Fibroblast of lung (primary cell): ENCODE measurements around the gene TRIM34. TPM values are rescaled to one million over a fixed set of nuclear protein-coding genes. Genes with fewer than 3 reads are reported as not detected.
"Not testable (repeated sequence)": the region's sequence is repeated elsewhere in the genome, so short reads cannot be mapped to it uniquely, and the experiment has no call there.

Experiments
- DNase-seq, 2 donors: peaks; one replicate each; pipeline versions ENCODE4 v3.0.0 to v3.0.0-alpha.2; 2010; ENCODE audit warnings: low read depth in 2 of 2
- H2AFZ ChIP-seq: 2 replicates; pipeline ENCODE4 v1.5.1; 2012; ENCODE audit warnings: low read length, control low read depth, inconsistent platforms
- H3K27ac ChIP-seq: 2 replicates; pipeline ENCODE4 v1.5.1; 2011; ENCODE audit warnings: low read length, control low read depth; ENCODE audit not compliant: insufficient read depth
- H3K27me3 ChIP-seq: 2 replicates; pipeline ENCODE4 v1.5.1; 2011; ENCODE audit warnings: mild to moderate bottlenecking, low read length; ENCODE audit not compliant: control insufficient read depth, insufficient read depth
- H3K36me3 ChIP-seq: 2 replicates; pipeline ENCODE4 v1.5.1; 2011; ENCODE audit warnings: low read length; ENCODE audit not compliant: control insufficient read depth, insufficient read depth
- H3K4me1 ChIP-seq: 2 replicates; pipeline ENCODE4 v1.5.1; 2011; ENCODE audit warnings: low read length; ENCODE audit not compliant: control insufficient read depth, insufficient read depth; ENCODE audit errors: extremely low read depth
- H3K4me2 ChIP-seq: 2 replicates; pipeline ENCODE4 v1.5.1; 2011; ENCODE audit warnings: low read length, control low read depth; ENCODE audit not compliant: insufficient read depth; ENCODE audit errors: extremely low read depth
- H3K4me3 ChIP-seq, 4 experiments: fragments of 200-600 bp in 1 of 4; sonication (generic) in 1 of 4; replicated peaks in 1 of 4; 2 replicates each; pipeline ENCODE4 v1.5.1; 2011 to 2016; ENCODE audit warnings: low read length in 4 of 4, low read depth in 3 of 4, mild to moderate bottlenecking in 3 of 4, control low read depth in 2 of 4, inconsistent platforms in 1 of 4, mixed read lengths in 1 of 4; ENCODE audit not compliant: insufficient read depth in 1 of 4; ENCODE audit errors: control extremely low read depth in 1 of 4
- H3K79me2 ChIP-seq: 2 replicates; pipeline ENCODE4 v1.5.1; 2012; ENCODE audit warnings: mild to moderate bottlenecking, low read length, inconsistent platforms; ENCODE audit not compliant: control insufficient read depth, insufficient read depth
- H3K9ac ChIP-seq: 2 replicates; pipeline ENCODE4 v1.5.1; 2011; ENCODE audit warnings: mild to moderate bottlenecking, low read length, control low read depth; ENCODE audit not compliant: insufficient read depth
- H3K9me3 ChIP-seq: 2 replicates; pipeline ENCODE4 v1.5.1; 2012; ENCODE audit warnings: low read depth, low read length; ENCODE audit not compliant: control insufficient read depth, insufficient read depth
- H4K20me1 ChIP-seq: 2 replicates; pipeline ENCODE4 v1.5.1; 2011; ENCODE audit warnings: low read length; ENCODE audit not compliant: control insufficient read depth, insufficient read depth; ENCODE audit errors: extremely low read depth
- EZH2 ChIP-seq: IDR thresholded peaks from 2 replicates; pipeline ENCODE4 v1.5.1; 2012; ENCODE audit warnings: low read length, control low read depth, mild to moderate bottlenecking; ENCODE audit errors: missing control alignments
- polyA plus RNA-seq, 2 donors: library from polyadenylated mRNA; depleted of rRNA in 1 of 2; stranded (reverse) in 1 of 2; unstranded in 1 of 2; fragments of >200 nt; gene quantifications; 2 replicates each; pipeline ENCODE4 v1.2.1, GENCODE V29; 2011 to 2012; ENCODE audit warnings: missing spikeins in 1 of 2
- total RNA-seq: library from RNA; depleted of rRNA; stranded (reverse); fragments of >200 nt; gene quantifications from 2 replicates; pipeline ENCODE4 v1.2.1, GENCODE V29; 2014
- TF ChIP-seq, protein P1 (sequence below), 2 donors: IDR thresholded peaks in 1 of 2; conservative IDR thresholded peaks in 1 of 2; 1 replicate in 1 of 2; 2 replicates in 1 of 2; pipeline ENCODE4 v1.5.1; 2011 to 2012; ENCODE audit warnings: low read length in 2 of 2, control low read depth in 1 of 2, inconsistent platforms in 1 of 2, low read depth in 1 of 2, mild to moderate bottlenecking in 1 of 2

The TRIM34 gene
- total and polyA plus RNA-seq, 2 donors (not counting 1 experiment from before 2014, with no cell fraction given): 17.8 to 18.5 TPM

DNA sequence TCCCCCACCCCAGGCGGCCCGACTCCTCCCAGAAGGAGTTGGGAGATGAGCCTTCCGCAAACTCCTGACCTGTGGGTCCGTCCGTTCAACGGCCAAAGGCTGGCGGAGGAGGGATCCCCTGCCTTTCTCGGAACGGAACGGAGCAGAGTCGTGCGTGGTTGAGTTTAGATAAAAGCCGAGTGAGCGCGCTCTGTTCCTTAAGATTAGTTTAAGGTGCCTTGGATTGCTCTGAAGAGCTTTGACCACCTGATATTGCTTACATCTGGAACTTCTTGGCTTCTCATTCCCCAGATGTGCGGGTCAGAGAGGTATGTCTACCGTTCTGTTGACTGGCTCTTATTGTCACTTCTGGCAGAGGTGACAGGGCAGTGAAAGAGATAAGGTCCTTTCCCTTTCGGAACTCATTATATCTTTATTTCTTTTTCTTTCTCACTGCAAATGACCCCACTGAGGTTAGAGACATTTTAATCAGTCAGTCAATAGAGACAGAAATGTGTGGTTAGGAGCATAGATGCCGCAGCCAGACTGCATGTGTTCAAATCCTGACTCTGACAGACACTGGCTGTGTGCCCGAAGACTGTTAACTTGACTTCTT is 28.1 kb upstream of the TRIM34 start, which contains the start of gene TRIM6:
TRIM6 (plus strand) TSS at position 31 of the 595 bp plus-strand sequence; CDS start at position 292, 261 bp downstream.
- Histone ChIP-seq H3K79me2 (peaks cover 2% of the 10 kb centered on the region), H3K27ac (peak within 1 kb of the TSS; percentile 59), H3K9me3 (no peaks in the 10 kb centered on the region), H3K4me2 (peak within 1 kb of the TSS; percentile 89), H3K27me3 (no peaks in the 10 kb centered on the region), H3K9ac (peak within 1 kb of the TSS; percentile 39), H2AFZ (peak within 1 kb of the TSS; percentile 63), H3K36me3 (no peaks in the 10 kb centered on the region), H3K4me3 (peak within 1 kb of the TSS; percentile 57 to 75 (median 64)), H4K20me1 (no peaks in the 10 kb centered on the region), H3K4me1 (peaks cover 10% of the 10 kb centered on the region)
- peak; percentile 31 to 64 for DNase-seq
- no peak for TF ChIP-seq EZH2
- TF ChIP-seq, protein P1, sequence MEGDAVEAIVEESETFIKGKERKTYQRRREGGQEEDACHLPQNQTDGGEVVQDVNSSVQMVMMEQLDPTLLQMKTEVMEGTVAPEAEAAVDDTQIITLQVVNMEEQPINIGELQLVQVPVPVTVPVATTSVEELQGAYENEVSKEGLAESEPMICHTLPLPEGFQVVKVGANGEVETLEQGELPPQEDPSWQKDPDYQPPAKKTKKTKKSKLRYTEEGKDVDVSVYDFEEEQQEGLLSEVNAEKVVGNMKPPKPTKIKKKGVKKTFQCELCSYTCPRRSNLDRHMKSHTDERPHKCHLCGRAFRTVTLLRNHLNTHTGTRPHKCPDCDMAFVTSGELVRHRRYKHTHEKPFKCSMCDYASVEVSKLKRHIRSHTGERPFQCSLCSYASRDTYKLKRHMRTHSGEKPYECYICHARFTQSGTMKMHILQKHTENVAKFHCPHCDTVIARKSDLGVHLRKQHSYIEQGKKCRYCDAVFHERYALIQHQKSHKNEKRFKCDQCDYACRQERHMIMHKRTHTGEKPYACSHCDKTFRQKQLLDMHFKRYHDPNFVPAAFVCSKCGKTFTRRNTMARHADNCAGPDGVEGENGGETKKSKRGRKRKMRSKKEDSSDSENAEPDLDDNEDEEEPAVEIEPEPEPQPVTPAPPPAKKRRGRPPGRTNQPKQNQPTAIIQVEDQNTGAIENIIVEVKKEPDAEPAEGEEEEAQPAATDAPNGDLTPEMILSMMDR (conservative IDR thresholded peaks at IDR 0.05 in 1 of 2, IDR thresholded peaks at IDR 0.05 in 1 of 2; ENCODE audit: low read depth in 1 of 2, low read length in 2 of 2): no peak

DNA sequence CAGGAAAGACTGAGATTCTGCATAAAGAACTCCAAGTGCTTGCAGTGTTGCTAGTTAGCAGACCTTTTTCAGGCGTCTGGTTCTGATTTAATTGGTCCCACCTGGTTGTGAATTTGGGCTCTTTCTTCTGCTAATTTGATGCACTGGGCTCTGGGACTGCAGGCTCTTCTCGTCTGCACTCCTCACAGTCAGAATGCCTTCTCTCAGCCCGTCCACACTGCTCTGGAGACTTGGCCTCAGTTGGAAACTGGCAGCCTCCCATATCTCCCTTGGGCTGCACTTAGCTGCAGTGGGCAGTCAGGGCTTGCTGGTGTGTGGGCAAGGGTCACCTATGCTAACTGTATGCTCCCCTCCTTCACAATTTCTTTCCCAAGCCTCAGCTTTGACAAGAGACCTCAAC is 26.8 kb upstream of the TRIM34 start:
- Histone ChIP-seq H4K20me1 (no peaks in the 10 kb centered on the region), H3K4me1 (peaks cover 12% of the 10 kb centered on the region), H3K9me3 (no peaks in the 10 kb centered on the region), H3K4me2 (peak overlapping the region; percentile 89), H3K4me3 (peak overlapping the region in 3 of 4 experiments; percentile 57 to 75 (median 63)), H3K36me3 (no peaks in the 10 kb centered on the region), H3K79me2 (peaks cover 2% of the 10 kb centered on the region), H3K27me3 (no peaks in the 10 kb centered on the region), H2AFZ (peak overlapping the region; percentile 50), H3K27ac (peak overlapping the region; percentile 9), H3K9ac (no peak overlapping the region)
- DNase-seq: peak in 1 of 2 donors; percentile 27
- TF ChIP-seq EZH2: no peak
- TF ChIP-seq, protein P1 (conservative IDR thresholded peaks at IDR 0.05 in 1 of 2, IDR thresholded peaks at IDR 0.05 in 1 of 2; ENCODE audit: low read depth in 1 of 2, low read length in 2 of 2): no peak

DNA sequence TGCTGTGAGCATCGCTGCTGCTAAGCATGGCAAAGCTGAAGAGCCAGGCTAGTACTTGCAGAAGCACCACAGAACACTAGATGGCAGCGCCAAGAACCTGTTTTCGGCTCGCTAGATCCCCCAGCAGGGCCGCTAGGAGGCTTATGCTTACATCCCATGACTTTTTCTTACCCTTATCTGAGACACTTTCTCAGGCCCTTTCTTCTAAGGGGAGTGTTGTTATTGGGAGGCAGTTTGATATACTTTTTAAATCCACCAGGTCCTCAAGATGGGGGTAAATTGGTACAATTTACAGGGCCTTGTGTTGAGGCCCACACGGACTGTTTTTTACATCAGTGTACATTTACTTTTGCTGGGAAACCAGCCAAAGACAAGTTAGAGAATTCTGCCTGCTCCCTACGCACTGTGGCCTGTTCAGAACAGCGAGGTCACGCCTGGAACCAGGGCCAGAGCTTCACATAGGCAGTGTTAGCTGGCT is 24.4 kb upstream of the TRIM34 start:
- H3K9ac ChIP-seq: no peak overlapping the region
- peak overlapping the region; percentile 60 for H3K27ac ChIP-seq

DNA sequence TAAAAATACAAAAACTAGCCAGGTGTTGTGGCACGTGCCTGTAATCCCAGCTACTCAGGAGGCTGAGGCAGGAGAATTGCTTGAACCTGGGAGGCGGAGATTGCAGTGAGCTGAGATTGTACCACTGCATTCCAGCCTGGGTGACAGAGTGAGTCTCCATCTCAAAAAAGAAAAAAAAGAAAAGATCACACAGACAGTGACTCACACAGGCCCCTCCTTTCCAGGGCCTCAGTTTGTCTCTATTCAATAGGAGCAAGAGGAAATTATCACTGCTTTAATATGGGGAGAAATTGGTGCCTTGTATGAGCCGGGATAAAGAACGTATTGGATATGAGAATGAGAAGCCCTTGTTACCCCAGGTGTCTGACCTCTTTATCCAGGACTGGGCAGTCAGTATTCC is 22.0 kb upstream of the TRIM34 start:
- H3K79me2 ChIP-seq, H2AFZ ChIP-seq, H3K4me3 ChIP-seq, H3K36me3 ChIP-seq, H3K9me3 ChIP-seq, H3K9ac ChIP-seq, H3K27ac ChIP-seq, H3K27me3 ChIP-seq, H3K4me2 ChIP-seq, H4K20me1 ChIP-seq: not testable (repeated sequence)
- peak in 1 of 2 donors; percentile 60 for DNase-seq
- peaks cover 10% of the 10 kb centered on the region for H3K4me1 ChIP-seq

More for the DNA sequence above, 24.4 kb upstream of the TRIM34 start:
- Histone ChIP-seq H3K4me1 (peaks cover 12% of the 10 kb centered on the region), H3K4me2 (peak overlapping the region; percentile 46), H3K79me2 (peaks cover 2% of the 10 kb centered on the region), H3K27me3 (no peaks in the 10 kb centered on the region), H3K9me3 (no peaks in the 10 kb centered on the region), H3K36me3 (no peaks in the 10 kb centered on the region), H4K20me1 (no peaks in the 10 kb centered on the region), H3K4me3 (no peak overlapping the region), H2AFZ (peak overlapping the region; percentile 79)
- TF ChIP-seq EZH2: no peak
- TF ChIP-seq, protein P1 (conservative IDR thresholded peaks at IDR 0.05 in 1 of 2, IDR thresholded peaks at IDR 0.05 in 1 of 2; ENCODE audit: low read depth in 1 of 2, low read length in 2 of 2): peak; percentile 97 to 98
- peak; percentile 86 to 92 for DNase-seq
